ENCODE measurements around the gene GTF3C1.

GTF3C1 gene

DNA sequence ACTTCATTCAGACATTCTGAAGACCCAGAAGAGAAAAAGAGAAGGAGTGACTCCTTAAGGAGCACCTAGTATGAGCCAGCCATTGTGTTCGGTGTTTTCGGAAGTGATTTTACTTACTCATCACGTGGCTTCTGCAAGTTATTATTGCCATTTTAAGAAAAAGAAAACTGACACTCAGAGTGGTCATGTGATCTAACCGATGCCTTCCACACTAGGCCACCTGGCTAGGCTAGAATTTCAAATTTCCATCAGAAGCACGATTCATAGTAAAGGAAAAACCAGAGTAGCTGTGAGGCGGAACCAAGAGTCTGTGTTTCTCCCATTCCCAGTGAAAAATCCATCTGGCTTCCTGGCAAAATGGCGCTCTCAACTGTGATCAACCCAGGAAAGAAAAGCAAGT lies 32.0 kb downstream of the GTF3C1 start:
- ChIA-PET CTCF (interaction anchor here (1.6 kb wide), 1 partner anchor 26 kb away, joined by 8 read pairs; no protein-coding TSS in a partner anchor), POLR2A (no interaction called here)

GRCh38 chr16:27516365-27516764 lies 33.3 kb downstream of the GTF3C1 start:
- CTCF ChIA-PET, result interaction anchor here (1.0 to 2.4 kb wide), 11 partner anchors 8 to 554 kb away, joined by 3 to 13 read pairs (median 4); no protein-coding TSS in a partner anchor
- DNase-seq (ENCODE audit: extremely low spot score), result no peak
- no peak for TF ChIP-seq CTCF (IDR thresholded peaks at IDR 0.05; ENCODE audit: control extremely low read depth, extremely low read depth, low read depth, missing control alignments)
- POLR2A ChIA-PET, result no interaction called here

More for the DNA sequence above, 32.0 kb downstream of the GTF3C1 start:
- TF ChIP-seq CTCF (IDR thresholded peaks at IDR 0.05; ENCODE audit: control extremely low read depth, extremely low read depth, low read depth, missing control alignments), result no peak
- DNase-seq (ENCODE audit: extremely low spot score), result no peak

GRCh38 chr16:27515874-27516353 lies 33.8 kb downstream of the GTF3C1 start:
- DNase-seq (ENCODE audit: extremely low spot score), result peak; percentile 59
- POLR2A ChIA-PET, result no interaction called here
- peak; percentile 51 for TF ChIP-seq CTCF (IDR thresholded peaks at IDR 0.05; ENCODE audit: control extremely low read depth, extremely low read depth, low read depth, missing control alignments)
- CTCF ChIA-PET, result interaction anchor here (0.9 to 2.4 kb wide), 11 partner anchors 9 to 554 kb away, joined by 3 to 13 read pairs (median 3); no protein-coding TSS in a partner anchor

DNA sequence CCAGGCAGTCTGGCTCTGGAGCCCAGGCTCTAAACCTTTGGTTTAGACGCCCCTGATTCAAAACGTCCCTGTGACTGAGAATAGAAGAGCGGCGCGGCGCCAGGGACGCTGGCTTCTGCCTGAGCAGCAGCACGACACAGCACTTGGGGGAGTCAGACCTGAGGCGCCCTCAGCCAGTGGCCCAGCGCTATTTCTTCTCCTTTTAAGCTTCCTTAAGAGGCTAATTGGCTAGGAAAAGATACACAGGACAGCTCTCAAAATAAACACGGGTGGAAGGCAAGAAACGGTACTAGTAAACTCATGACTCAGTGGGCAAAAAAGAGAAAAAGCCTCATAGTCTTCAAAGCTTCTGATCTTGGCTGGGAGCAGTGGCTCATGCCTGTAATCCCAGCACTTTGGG lies 34.9 kb downstream of the GTF3C1 start:
- ChIA-PET CTCF (interaction anchor here (0.9 to 2.4 kb wide), 5 partner anchors 11 to 32 kb away, joined by 3 to 13 read pairs (median 5); no protein-coding TSS in a partner anchor), POLR2A (no interaction called here)

GRCh38 chr16:27511657-27512448 lies 37.9 kb downstream of the GTF3C1 start:
- DNase-seq (ENCODE audit: extremely low spot score), result no peak
- ChIA-PET POLR2A (no interaction called here), CTCF (no interaction called here)
- no peak for TF ChIP-seq CTCF (IDR thresholded peaks at IDR 0.05; ENCODE audit: control extremely low read depth, extremely low read depth, low read depth, missing control alignments)

More for the DNA sequence above, 34.9 kb downstream of the GTF3C1 start:
- TF ChIP-seq CTCF (IDR thresholded peaks at IDR 0.05; ENCODE audit: control extremely low read depth, extremely low read depth, low read depth, missing control alignments), result no peak
- no peak for DNase-seq (ENCODE audit: extremely low spot score)

DNA sequence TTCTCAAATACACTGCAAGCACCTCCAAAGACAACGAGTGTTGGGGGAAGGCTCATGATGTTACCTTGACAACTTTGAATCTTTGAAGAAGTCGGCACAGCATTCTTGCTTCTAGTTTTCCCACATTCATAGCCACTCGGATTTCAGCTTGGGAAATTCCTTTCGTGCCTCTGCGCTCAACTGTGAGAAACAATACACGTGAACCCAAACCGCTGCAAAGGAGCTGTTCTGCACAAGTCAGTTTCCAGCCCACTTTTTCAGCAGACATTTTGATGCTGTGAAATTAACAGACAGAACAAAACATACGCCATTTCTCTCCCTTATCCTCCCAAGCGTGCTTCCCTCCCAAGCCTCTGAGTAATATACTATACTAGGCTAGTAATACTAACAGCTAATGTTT lies 41.2 kb downstream of the GTF3C1 start:
- no peak for DNase-seq (ENCODE audit: extremely low spot score)
- no peak for TF ChIP-seq CTCF (IDR thresholded peaks at IDR 0.05; ENCODE audit: control extremely low read depth, extremely low read depth, low read depth, missing control alignments)
- ChIA-PET POLR2A (no interaction called here), CTCF (interaction anchor here (1.3 to 1.7 kb wide), 2 partner anchors 8 to 9 kb away, joined by 3 to 4 read pairs; no protein-coding TSS in a partner anchor)
